HepG2 (cell line): ENCODE data around the gene DNAAF8. TPM values are rescaled to one million over a fixed set of nuclear protein-coding genes. Genes with fewer than 3 reads are reported as not detected.

Experiments used
- AHR ChIP-seq: IDR thresholded peaks from 2 replicates; pipeline ENCODE4 v1.6.1; 2018; ENCODE audit warnings: missing genetic modification reagents, missing compliant biosample characterization
- HNF4G ChIP-seq, 2 experiments: sonication (generic) in 1 of 2; formaldehyde crosslinking in 1 of 2; IDR thresholded peaks; 2 replicates each; pipeline versions ENCODE4 v1.4.0 to v1.6.1; 2011 to 2020; ENCODE audit warnings: borderline replicate concordance in 2 of 2, low read depth in 2 of 2, mild to moderate bottlenecking in 2 of 2, low read length in 1 of 2, missing genetic modification reagents in 1 of 2, moderate library complexity in 1 of 2
- KLF16 ChIP-seq, 2 experiments: sonication (generic) in 1 of 2; formaldehyde crosslinking in 1 of 2; IDR thresholded peaks; 2 replicates each; pipeline versions ENCODE4 v1.6.1 to v1.8.0; 2016 to 2023; ENCODE audit warnings: missing genetic modification reagents in 2 of 2, missing compliant biosample characterization in 1 of 2
- PAX8 ChIP-seq: sonication (generic); formaldehyde crosslinking; IDR thresholded peaks from 2 replicates; pipeline ENCODE4 v1.8.0; 2022; ENCODE audit warnings: mild to moderate bottlenecking, missing genetic modification reagents, borderline replicate concordance
- PRMT3 ChIP-seq: sonication (generic); formaldehyde crosslinking; IDR thresholded peaks from 2 replicates; pipeline ENCODE4 v1.8.1; 2022; ENCODE audit warnings: low read depth, mild to moderate bottlenecking, moderate library complexity, missing genetic modification reagents, borderline replicate concordance
- SALL1 ChIP-seq: sonication (generic); formaldehyde crosslinking; IDR thresholded peaks from 2 replicates; pipeline ENCODE4 v1.8.0; 2022; ENCODE audit warnings: mild to moderate bottlenecking, missing genetic modification reagents
- WIZ ChIP-seq: sonication (generic); formaldehyde crosslinking; IDR thresholded peaks from 2 replicates; pipeline ENCODE4 v1.5.1; 2020; ENCODE audit warnings: mild to moderate bottlenecking, missing genetic modification reagents
- ZEB1 ChIP-seq: IDR thresholded peaks from 2 replicates; pipeline ENCODE4 v1.6.1; 2012; ENCODE audit warnings: mild to moderate bottlenecking, low read depth, inconsistent platforms; ENCODE audit not compliant: insufficient replicate concordance
- ZNF616 ChIP-seq: sonication (generic); formaldehyde crosslinking; IDR thresholded peaks from 2 replicates; pipeline ENCODE4 v1.5.0; 2020; ENCODE audit warnings: low read depth, mild to moderate bottlenecking, missing genetic modification reagents
- ZNF713 ChIP-seq: sonication (generic); formaldehyde crosslinking; IDR thresholded peaks from 2 replicates; pipeline ENCODE4 v1.4.0; 2020; ENCODE audit warnings: mild to moderate bottlenecking, missing genetic modification reagents
- polyA plus RNA-seq, 8 experiments: library from polyadenylated mRNA; depleted of rRNA in 3 of 8; stranded (reverse) in 7 of 8; unstranded in 1 of 8; fragments of >200 nt; fragmentation: Illumina TruSeq in 4 of 8; extraction: Trizol in 4 of 8; gene quantifications; 2 replicates each; pipeline versions ENCODE4 v1.2.1 to v1.2.3, GENCODE V29; 2011 to 2016; ENCODE audit warnings: low read depth in 4 of 8, missing spikeins in 1 of 8, mixed read lengths in 1 of 8; ENCODE audit not compliant: insufficient read depth in 1 of 8
- total RNA-seq, 5 experiments: library from RNA; depleted of rRNA; stranded (reverse); fragments of >200 nt; fragmentation: Illumina TruSeq; extraction: Trizol; gene quantifications; 2 replicates each; pipeline ENCODE4 v1.2.3, GENCODE V29; 2016; ENCODE audit warnings: low read depth in 1 of 5
- TF ChIP-seq, protein P1 (sequence below): sonication (generic); IDR thresholded peaks from 2 replicates; pipeline ENCODE4 v1.6.1; 2016; ENCODE audit warnings: low read depth, borderline replicate concordance
- TF ChIP-seq, protein P2 (sequence below): IDR thresholded peaks from 2 replicates; pipeline ENCODE4 v1.6.1; 2016; ENCODE audit warnings: missing genetic modification reagents, missing compliant biosample characterization
- TF ChIP-seq, protein P3 (sequence below): sonication (generic); formaldehyde crosslinking; IDR thresholded peaks from 2 replicates; pipeline ENCODE4 v1.5.1; 2020; ENCODE audit warnings: mild to moderate bottlenecking, missing genetic modification reagents, moderate library complexity
- TF ChIP-seq, protein P4 (sequence below): sonication (generic); formaldehyde crosslinking; conservative IDR thresholded peaks from 2 replicates; pipeline ENCODE4 v1.8.1; 2023; ENCODE audit warnings: missing genetic modification reagents
- TF ChIP-seq, protein P5 (sequence below): IDR thresholded peaks from 2 replicates; pipeline ENCODE4 v1.6.1; 2018; ENCODE audit warnings: missing genetic modification reagents
- TF ChIP-seq, protein P6 (sequence below): sonication (generic); formaldehyde crosslinking; IDR thresholded peaks from 2 replicates; pipeline ENCODE4 v1.8.1; 2023; ENCODE audit warnings: mild to moderate bottlenecking, missing genetic modification reagents
- TF ChIP-seq, protein P7 (sequence below): sonication (generic); formaldehyde crosslinking; IDR thresholded peaks from 2 replicates; pipeline ENCODE4 v1.8.1; 2023; ENCODE audit warnings: mild to moderate bottlenecking, inconsistent platforms, moderate library complexity, missing genetic modification reagents, borderline replicate concordance
- TF ChIP-seq, protein P8 (sequence below): sonication (generic); formaldehyde crosslinking; conservative IDR thresholded peaks from 2 replicates; pipeline ENCODE4 v1.8.0; 2022; ENCODE audit warnings: low read depth, missing genetic modification reagents

DNAAF8 gene
- total and polyA plus RNA-seq, 2 of the 13 experiments (the other 11 are each of a cell fraction or from before 2014, with no cell fraction given): 0.44 TPM; not detected in 1

DNA sequence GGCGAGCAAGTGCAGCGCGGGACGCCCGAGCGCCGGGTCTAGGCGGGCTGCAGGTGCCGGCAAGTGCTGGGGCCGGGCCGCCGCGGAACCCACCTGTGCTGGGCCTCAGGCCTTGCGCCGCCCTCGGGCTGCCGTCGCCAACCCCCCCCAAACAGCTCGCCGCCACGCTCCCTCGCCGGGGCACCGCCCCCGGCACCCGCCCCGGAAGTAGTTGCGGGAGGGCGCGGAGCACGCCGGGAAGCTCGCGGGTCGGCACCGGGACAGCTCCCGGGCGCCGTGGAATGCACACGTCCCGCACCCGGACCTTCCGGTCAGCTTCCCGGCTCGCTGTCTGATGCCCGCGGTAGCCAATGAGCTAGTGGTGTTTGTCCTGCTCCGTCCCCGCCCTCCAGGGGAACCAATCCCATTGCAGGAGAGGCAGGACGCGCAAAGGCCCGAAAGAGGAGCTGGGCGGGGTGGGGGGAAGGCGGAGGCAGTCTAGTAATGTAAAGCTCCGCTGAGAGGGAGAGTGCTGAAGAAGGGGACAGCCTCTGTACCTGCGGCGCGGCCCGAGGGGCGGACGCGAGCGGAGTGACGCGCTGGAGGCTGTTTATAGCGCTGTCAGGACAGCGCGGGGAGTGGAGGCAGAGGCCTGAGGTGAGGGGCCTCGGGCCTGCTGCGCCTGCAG lies at the start of gene DNAAF8, which contains the start of gene ANKS3 (continued):
- TF ChIP-seq PRMT3 (CRISPR knock-in tag) (no peak; the same call in 1 of the 2 replicates), PAX8 (CRISPR knock-in tag) (peak; percentile 80; the same call in 1 of the 2 replicates), AHR (CRISPR knock-in tag) (no peak; the same call in 1 of the 2 replicates), HNF4G (IDR thresholded peaks at IDR 0.05; ENCODE audit: borderline replicate concordance, low read depth, low read length) (no peak), HNF4G (CRISPR knock-in tag; IDR thresholded peaks at IDR 0.05; ENCODE audit: borderline replicate concordance, low read depth) (no peak), WIZ (no peak; the same call in 1 of the 2 replicates), ZNF713 (CRISPR knock-in tag) (no peak), ZEB1 (no peak), ZNF616 (peak; percentile 62; the same call in 1 of the 2 replicates), SALL1 (CRISPR knock-in tag) (peak; percentile 79), KLF16 (CRISPR knock-in tag; IDR thresholded peaks at IDR 0.05) (peak in 1 of 2 experiments; percentile 90; a peak in 2 of 4 replicates)
- TF ChIP-seq, protein P1, sequence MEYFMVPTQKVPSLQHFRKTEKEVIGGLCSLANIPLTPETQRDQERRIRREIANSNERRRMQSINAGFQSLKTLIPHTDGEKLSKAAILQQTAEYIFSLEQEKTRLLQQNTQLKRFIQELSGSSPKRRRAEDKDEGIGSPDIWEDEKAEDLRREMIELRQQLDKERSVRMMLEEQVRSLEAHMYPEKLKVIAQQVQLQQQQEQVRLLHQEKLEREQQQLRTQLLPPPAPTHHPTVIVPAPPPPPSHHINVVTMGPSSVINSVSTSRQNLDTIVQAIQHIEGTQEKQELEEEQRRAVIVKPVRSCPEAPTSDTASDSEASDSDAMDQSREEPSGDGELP: peak; percentile 51; the same call in 1 of the 2 replicates
- TF ChIP-seq, protein P2, sequence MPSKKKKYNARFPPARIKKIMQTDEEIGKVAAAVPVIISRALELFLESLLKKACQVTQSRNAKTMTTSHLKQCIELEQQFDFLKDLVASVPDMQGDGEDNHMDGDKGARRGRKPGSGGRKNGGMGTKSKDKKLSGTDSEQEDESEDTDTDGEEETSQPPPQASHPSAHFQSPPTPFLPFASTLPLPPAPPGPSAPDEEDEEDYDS: no peak; the same call in 1 of the 2 replicates
- TF ChIP-seq, protein P3, sequence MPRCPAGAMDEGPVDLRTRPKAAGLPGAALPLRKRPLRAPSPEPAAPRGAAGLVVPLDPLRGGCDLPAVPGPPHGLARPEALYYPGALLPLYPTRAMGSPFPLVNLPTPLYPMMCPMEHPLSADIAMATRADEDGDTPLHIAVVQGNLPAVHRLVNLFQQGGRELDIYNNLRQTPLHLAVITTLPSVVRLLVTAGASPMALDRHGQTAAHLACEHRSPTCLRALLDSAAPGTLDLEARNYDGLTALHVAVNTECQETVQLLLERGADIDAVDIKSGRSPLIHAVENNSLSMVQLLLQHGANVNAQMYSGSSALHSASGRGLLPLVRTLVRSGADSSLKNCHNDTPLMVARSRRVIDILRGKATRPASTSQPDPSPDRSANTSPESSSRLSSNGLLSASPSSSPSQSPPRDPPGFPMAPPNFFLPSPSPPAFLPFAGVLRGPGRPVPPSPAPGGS: no peak; the same call in 1 of the 2 replicates
- TF ChIP-seq, protein P4, sequence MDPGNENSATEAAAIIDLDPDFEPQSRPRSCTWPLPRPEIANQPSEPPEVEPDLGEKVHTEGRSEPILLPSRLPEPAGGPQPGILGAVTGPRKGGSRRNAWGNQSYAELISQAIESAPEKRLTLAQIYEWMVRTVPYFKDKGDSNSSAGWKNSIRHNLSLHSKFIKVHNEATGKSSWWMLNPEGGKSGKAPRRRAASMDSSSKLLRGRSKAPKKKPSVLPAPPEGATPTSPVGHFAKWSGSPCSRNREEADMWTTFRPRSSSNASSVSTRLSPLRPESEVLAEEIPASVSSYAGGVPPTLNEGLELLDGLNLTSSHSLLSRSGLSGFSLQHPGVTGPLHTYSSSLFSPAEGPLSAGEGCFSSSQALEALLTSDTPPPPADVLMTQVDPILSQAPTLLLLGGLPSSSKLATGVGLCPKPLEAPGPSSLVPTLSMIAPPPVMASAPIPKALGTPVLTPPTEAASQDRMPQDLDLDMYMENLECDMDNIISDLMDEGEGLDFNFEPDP (CRISPR knock-in tag): no peak
- TF ChIP-seq, protein P5, sequence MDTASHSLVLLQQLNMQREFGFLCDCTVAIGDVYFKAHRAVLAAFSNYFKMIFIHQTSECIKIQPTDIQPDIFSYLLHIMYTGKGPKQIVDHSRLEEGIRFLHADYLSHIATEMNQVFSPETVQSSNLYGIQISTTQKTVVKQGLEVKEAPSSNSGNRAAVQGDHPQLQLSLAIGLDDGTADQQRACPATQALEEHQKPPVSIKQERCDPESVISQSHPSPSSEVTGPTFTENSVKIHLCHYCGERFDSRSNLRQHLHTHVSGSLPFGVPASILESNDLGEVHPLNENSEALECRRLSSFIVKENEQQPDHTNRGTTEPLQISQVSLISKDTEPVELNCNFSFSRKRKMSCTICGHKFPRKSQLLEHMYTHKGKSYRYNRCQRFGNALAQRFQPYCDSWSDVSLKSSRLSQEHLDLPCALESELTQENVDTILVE: peak; percentile 100
- TF ChIP-seq, protein P6, sequence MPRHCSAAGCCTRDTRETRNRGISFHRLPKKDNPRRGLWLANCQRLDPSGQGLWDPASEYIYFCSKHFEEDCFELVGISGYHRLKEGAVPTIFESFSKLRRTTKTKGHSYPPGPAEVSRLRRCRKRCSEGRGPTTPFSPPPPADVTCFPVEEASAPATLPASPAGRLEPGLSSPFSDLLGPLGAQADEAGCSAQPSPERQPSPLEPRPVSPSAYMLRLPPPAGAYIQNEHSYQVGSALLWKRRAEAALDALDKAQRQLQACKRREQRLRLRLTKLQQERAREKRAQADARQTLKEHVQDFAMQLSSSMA (CRISPR knock-in tag): peak; percentile 62; the same call in 1 of the 2 replicates
- TF ChIP-seq, protein P7, sequence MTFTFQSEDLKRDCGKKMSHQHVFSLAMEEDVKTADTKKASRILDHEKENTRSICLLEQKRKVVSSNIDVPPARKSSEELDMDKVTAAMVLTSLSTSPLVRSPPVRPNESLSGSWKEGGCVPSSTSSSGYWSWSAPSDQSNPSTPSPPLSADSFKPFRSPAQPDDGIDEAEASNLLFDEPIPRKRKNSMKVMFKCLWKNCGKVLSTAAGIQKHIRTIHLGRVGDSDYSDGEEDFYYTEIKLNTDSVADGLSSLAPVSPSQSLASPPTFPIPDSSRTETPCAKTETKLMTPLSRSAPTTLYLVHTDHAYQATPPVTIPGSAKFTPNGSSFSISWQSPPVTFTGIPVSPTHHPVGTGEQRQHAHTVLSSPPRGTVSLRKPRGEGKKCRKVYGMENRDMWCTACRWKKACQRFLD: 0 out of 2 replicates have a peak, but pooled peaks have one; percentile 60
- TF ChIP-seq, protein P8, sequence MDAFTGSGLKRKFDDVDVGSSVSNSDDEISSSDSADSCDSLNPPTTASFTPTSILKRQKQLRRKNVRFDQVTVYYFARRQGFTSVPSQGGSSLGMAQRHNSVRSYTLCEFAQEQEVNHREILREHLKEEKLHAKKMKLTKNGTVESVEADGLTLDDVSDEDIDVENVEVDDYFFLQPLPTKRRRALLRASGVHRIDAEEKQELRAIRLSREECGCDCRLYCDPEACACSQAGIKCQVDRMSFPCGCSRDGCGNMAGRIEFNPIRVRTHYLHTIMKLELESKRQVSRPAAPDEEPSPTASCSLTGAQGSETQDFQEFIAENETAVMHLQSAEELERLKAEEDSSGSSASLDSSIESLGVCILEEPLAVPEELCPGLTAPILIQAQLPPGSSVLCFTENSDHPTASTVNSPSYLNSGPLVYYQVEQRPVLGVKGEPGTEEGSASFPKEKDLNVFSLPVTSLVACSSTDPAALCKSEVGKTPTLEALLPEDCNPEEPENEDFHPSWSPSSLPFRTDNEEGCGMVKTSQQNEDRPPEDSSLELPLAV: no peak
